SJSA1 (cell line): ENCODE results near the gene MYO1D. TPM values are rescaled to one million over a fixed set of nuclear protein-coding genes. Genes with fewer than 3 reads are reported as not detected.
"Not testable (repeated sequence)": the region's sequence is repeated elsewhere in the genome, so short reads cannot be mapped to it uniquely, and the experiment has no call there.

ENCODE experiments used
- DNase-seq, 2 experiments: peaks; one replicate each; pipeline ENCODE4 v3.0.0-alpha.2; 2015 to 2020; ENCODE audit warnings: low spot score in 2 of 2, low read depth in 1 of 2
- H3K27ac ChIP-seq: fragments of 250-450 bp; sonication (Bioruptor Pico); 2 replicates; pipeline ENCODE4 v1.5.1; 2020; ENCODE audit warnings: mild to moderate bottlenecking, moderate library complexity
- H3K27me3 ChIP-seq: fragments of 250-450 bp; sonication (Bioruptor Pico); replicated peaks from 2 replicates; pipeline ENCODE4 v1.5.1; 2020; ENCODE audit warnings: mild to moderate bottlenecking, moderate library complexity
- H3K36me3 ChIP-seq: fragments of 250-450 bp; sonication (Bioruptor Pico); 2 replicates; pipeline ENCODE4 v1.5.1; 2020; ENCODE audit warnings: mild to moderate bottlenecking
- H3K4me1 ChIP-seq: fragments of 250-450 bp; sonication (Bioruptor Pico); replicated peaks from 2 replicates; pipeline ENCODE4 v1.6.1; 2021; ENCODE audit warnings: mild to moderate bottlenecking
- H3K4me3 ChIP-seq: fragments of 250-450 bp; sonication (Bioruptor Pico); 2 replicates; pipeline ENCODE4 v1.5.1; 2020; ENCODE audit warnings: mild to moderate bottlenecking
- H3K9me3 ChIP-seq: fragments of 250-450 bp; sonication (Bioruptor Pico); replicated peaks from 2 replicates; pipeline ENCODE4 v1.5.1; 2020; ENCODE audit warnings: mild to moderate bottlenecking
- total RNA-seq: library from RNA; depleted of rRNA; stranded (reverse); fragments of >200 nt; shearing (Covaris generic); gene quantifications from 2 replicates; pipeline ENCODE4 v1.2.3, GENCODE V29; 2014

Gene MYO1D
- total RNA-seq, 1 experiment from 2014 or later = 1.1 TPM

- Histone ChIP-seq H3K27me3 (0 out of 2 replicates have a peak, but pooled peaks cover 10% of the 10 kb centered on the region), H3K36me3 (no peaks in the 10 kb centered on the region), H3K4me3 (no peak overlapping the region), H3K4me1 (no peaks in the 10 kb centered on the region), H3K27ac (no peak overlapping the region), H3K9me3 (no peaks in the 10 kb centered on the region)
- DNase-seq = no peak
Measured at GRCh38 chr17:32833076-32833475, 43.8 kb downstream of the MYO1D start.

- no peaks in the 10 kb centered on the region for H3K4me1 ChIP-seq
- H3K9me3 ChIP-seq = no peaks in the 10 kb centered on the region
- H3K4me3 ChIP-seq = no peak overlapping the region
- no peaks in the 10 kb centered on the region for H3K36me3 ChIP-seq
- peaks cover 6% of the 10 kb centered on the region; the same call in 1 of the 2 replicates for H3K27me3 ChIP-seq
- DNase-seq = no peak
- no peak overlapping the region for H3K27ac ChIP-seq
Measured at GRCh38 chr17:32831627-32832243, 45.2 kb downstream of the MYO1D start.

DNA sequence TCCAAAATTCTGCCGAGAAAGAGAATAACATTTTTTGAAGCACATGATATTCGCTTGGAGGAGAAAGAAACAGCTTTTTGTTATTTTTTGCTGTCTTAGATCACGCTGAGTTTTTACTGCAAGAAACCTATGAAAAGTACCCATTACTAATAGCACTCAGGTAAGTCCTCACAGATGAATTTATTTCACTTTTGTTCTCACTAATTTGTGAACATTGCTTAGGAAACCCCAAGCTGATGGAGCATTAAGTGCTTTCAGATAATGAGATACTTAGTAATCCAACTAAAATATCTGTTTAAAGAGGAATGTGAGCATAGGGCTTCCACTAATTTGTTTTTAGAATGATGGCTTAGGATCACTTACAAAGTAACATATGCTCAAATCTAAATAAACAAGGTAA, 45.7 kb downstream of the MYO1D start:
- Histone ChIP-seq H3K4me3 (no peak overlapping the region), H3K9me3 (no peaks in the 10 kb centered on the region), H3K27ac (no peak overlapping the region), H3K27me3 (peaks cover 6% of the 10 kb centered on the region; the same call in 1 of the 2 replicates), H3K36me3 (no peaks in the 10 kb centered on the region), H3K4me1 (no peaks in the 10 kb centered on the region)
- no peak for DNase-seq

- no peak overlapping the region for H3K27ac ChIP-seq
Measured at GRCh38 chr17:32828822-32829221, 48.1 kb downstream of the MYO1D start.

DNA sequence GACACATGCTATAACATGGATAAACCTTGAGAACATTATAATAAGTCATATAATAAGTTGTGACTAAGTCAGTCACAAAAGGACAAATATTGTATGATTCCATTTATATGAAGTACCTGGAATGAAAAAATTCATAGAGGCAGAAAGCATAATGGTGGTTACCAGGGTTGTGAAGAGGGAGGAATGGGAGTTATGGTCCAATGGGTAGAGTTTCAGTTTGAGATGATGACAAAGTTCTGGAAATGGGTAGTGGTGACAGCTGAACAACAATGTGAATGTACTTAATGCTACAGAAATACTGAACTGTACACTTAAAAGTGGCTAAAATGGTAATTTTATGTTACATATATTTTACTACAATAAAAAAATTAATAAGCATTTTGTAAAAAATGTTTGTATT, 49.7 kb downstream of the MYO1D start:
- Histone ChIP-seq H3K9me3 (no peaks in the 10 kb centered on the region), H3K27ac (no peak overlapping the region), H3K4me1 (no peaks in the 10 kb centered on the region), H3K36me3 (no peaks in the 10 kb centered on the region), H3K27me3 (peaks cover 20% of the 10 kb centered on the region), H3K4me3 (no peak overlapping the region)
- DNase-seq = no peak

More at GRCh38 chr17:32828822-32829221, 48.1 kb downstream of the MYO1D start:
- Histone ChIP-seq H3K27me3 (peaks cover 11% of the 10 kb centered on the region; the same call in 1 of the 2 replicates), H3K4me1 (no peaks in the 10 kb centered on the region), H3K36me3 (no peaks in the 10 kb centered on the region), H3K9me3 (no peaks in the 10 kb centered on the region), H3K4me3 (no peak overlapping the region)
- no peak for DNase-seq

GRCh38 chr17:32826076-32826475, 50.8 kb downstream of the MYO1D start:
- Histone ChIP-seq H3K9me3 (no peaks in the 10 kb centered on the region), H3K4me3 (no peak overlapping the region), H3K36me3 (no peaks in the 10 kb centered on the region), H3K4me1 (no peaks in the 10 kb centered on the region), H3K27ac (no peak overlapping the region), H3K27me3 (peaks cover 28% of the 10 kb centered on the region)
- DNase-seq = no peak

DNA sequence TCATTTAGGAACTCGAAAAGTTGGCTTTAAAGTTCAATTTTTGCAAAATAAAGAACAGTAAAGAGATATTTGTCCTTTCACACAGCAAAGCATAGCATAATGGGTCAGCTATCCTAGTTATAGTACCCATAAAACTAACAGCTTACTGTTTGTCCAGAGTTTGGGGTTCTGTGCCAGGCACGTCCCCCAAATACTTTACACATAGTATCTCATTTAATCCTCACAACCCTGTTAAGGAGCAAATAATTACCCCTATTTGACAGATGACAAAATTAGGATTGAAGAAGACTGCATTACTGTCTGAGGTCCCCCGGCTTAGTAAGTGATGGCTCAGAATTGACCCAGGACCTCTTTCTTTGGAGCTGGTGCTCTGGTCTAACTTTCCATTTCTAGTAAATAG, 52.6 kb downstream of the MYO1D start:
- no peak overlapping the region for H3K27ac ChIP-seq
- no peak for DNase-seq
- H3K9me3 ChIP-seq = no peaks in the 10 kb centered on the region
- no peaks in the 10 kb centered on the region for H3K4me1 ChIP-seq
- H3K27me3 ChIP-seq = peaks cover 26% of the 10 kb centered on the region
- no peaks in the 10 kb centered on the region for H3K36me3 ChIP-seq
- no peak overlapping the region for H3K4me3 ChIP-seq

DNA sequence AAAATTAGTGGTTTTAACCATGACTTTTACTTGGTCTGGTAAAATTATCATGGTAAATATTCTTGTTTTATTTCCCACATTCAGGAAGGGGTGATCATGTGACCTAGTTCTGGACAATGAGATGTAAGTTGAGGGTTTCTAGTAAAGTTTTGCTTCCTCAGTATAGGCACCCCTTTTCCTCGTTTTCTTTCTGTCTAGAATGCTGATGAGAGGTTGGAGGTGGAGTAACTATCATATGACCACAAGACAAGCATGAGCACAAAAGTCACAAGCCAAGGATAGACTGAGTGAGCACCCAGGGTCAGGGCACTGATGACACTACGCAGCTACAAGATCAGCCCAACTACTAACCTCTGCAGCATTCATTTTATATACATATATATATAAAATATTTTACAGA, 53.9 kb downstream of the MYO1D start:
- Histone ChIP-seq H3K36me3 (no peaks in the 10 kb centered on the region), H3K9me3 (no peaks in the 10 kb centered on the region), H3K4me1 (no peaks in the 10 kb centered on the region), H3K27me3 (peaks cover 26% of the 10 kb centered on the region), H3K27ac (no peak overlapping the region), H3K4me3 (no peak overlapping the region)
- DNase-seq = no peak

- not testable (repeated sequence) for H3K9me3 ChIP-seq, H3K4me3 ChIP-seq, H3K27ac ChIP-seq
Measured at GRCh38 chr17:32821987-32822934, 54.7 kb downstream of the MYO1D start.

DNA sequence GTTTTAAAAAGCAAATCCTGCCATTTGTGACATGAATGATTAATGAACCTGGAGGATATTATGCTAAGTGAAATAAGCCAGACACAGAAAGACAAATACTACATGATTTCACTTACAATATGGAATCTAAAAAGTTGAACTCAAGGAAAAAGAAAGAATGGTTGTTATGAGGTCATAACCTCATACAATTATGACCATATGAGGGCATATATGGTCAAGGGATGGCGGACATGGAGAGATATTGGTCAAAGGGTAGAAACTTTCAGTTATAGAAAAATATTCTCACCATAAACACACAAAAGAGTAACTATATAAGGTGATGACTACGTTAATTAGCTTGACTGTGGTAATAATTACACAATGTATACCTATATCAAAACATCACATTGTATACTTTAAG, 56.5 kb downstream of the MYO1D start:
- DNase-seq = no peak
- H3K4me1 ChIP-seq = no peaks in the 10 kb centered on the region
- H3K27ac ChIP-seq = no peak overlapping the region
- peaks cover 26% of the 10 kb centered on the region for H3K27me3 ChIP-seq
- no peaks in the 10 kb centered on the region for H3K9me3 ChIP-seq
- no peak overlapping the region for H3K4me3 ChIP-seq
- no peaks in the 10 kb centered on the region for H3K36me3 ChIP-seq

More at GRCh38 chr17:32821987-32822934, 54.7 kb downstream of the MYO1D start:
- not testable (repeated sequence) for DNase-seq, H3K4me1 ChIP-seq, H3K36me3 ChIP-seq
- peaks cover 26% of the 10 kb centered on the region for H3K27me3 ChIP-seq

- Histone ChIP-seq H3K27me3 (peaks cover 28% of the 10 kb centered on the region), H3K9me3 (no peaks in the 10 kb centered on the region), H3K4me3 (no peak overlapping the region), H3K4me1 (no peaks in the 10 kb centered on the region), H3K27ac (no peak overlapping the region), H3K36me3 (no peaks in the 10 kb centered on the region)
- DNase-seq = no peak
Measured at GRCh38 chr17:32819787-32820186, 57.1 kb downstream of the MYO1D start.

GRCh38 chr17:32819035-32819434, 57.9 kb downstream of the MYO1D start:
- DNase-seq = no peak
- Histone ChIP-seq H3K27me3 (peaks cover 21% of the 10 kb centered on the region), H3K27ac (no peak overlapping the region), H3K4me1 (no peaks in the 10 kb centered on the region), H3K36me3 (no peaks in the 10 kb centered on the region), H3K4me3 (no peak overlapping the region), H3K9me3 (no peaks in the 10 kb centered on the region)

DNA sequence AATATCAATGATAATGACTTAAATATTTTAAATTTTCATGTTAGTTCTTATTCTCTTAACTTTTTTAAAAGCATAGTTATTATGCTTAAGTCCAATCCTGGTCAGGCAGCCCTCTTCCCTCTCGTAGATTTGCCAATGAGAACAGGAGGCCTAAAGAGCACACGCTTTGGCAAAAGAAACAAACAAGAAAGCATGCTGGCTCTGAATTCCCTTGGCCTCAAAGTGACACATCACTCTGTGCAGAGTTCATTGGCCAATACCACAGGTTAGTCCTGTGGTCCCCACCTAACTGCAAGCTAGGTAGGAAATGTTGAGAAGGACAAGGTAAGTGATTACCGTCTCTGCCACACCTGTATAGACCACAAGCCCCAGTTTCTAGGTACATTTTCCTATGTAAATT, 61.5 kb downstream of the MYO1D start:
- no peaks in the 10 kb centered on the region for H3K36me3 ChIP-seq
- no peaks in the 10 kb centered on the region for H3K9me3 ChIP-seq
- H3K4me1 ChIP-seq = no peaks in the 10 kb centered on the region
- H3K27me3 ChIP-seq = peaks cover 2% of the 10 kb centered on the region; the same call in 1 of the 2 replicates
- H3K4me3 ChIP-seq = no peak overlapping the region
- H3K27ac ChIP-seq = no peak overlapping the region
- no peak for DNase-seq

GRCh38 chr17:32814836-32815235, 62.1 kb downstream of the MYO1D start:
- no peak overlapping the region for H3K4me3 ChIP-seq
- H3K27me3 ChIP-seq = peaks cover 2% of the 10 kb centered on the region; the same call in 1 of the 2 replicates
- no peak for DNase-seq
- no peaks in the 10 kb centered on the region for H3K36me3 ChIP-seq
- H3K27ac ChIP-seq = no peak overlapping the region
- no peaks in the 10 kb centered on the region for H3K9me3 ChIP-seq
- no peaks in the 10 kb centered on the region for H3K4me1 ChIP-seq
